Upper lobe of left lung (tissue), 6 donors: ENCODE data around the gene C3orf18. TPM values are rescaled to one million over a fixed set of nuclear protein-coding genes. Genes with fewer than 3 reads are reported as not detected.

Source experiments
- ATAC-seq, 2 donors: fragments of 200-7000 bp; cut with Tn5 transposase; one replicate each; pipeline ENCODE4 v1.9.1; 2022; ENCODE audit warnings: mild to moderate bottlenecking in 2 of 2, moderate library complexity in 2 of 2; ENCODE audit not compliant: low FRiP score in 2 of 2
- DNase-seq, 2 donors: peaks; one replicate each; pipeline ENCODE4 v3.0.0-alpha.2; 2019 to 2020
- H3K27ac ChIP-seq, 4 donors: fragments of 200-600 bp; sonication (generic); one replicate each; pipeline ENCODE4 v1.5.1; 2016 to 2019
- H3K27me3 ChIP-seq, 4 donors: fragments of 200-600 bp; sonication (generic); one replicate each; pipeline ENCODE4 v1.5.1; 2017 to 2019
- H3K36me3 ChIP-seq, 4 donors: fragments of 200-600 bp; sonication (generic); one replicate each; pipeline ENCODE4 v1.5.1; 2016 to 2019
- H3K4me1 ChIP-seq, 4 donors: fragments of 200-600 bp; sonication (generic); one replicate each; pipeline ENCODE4 v1.5.1; 2018 to 2019
- H3K4me3 ChIP-seq, 4 donors: fragments of 200-600 bp; sonication (generic); one replicate each; pipeline ENCODE4 v1.5.1; 2017 to 2019; ENCODE audit warnings: mild to moderate bottlenecking in 2 of 4, moderate library complexity in 1 of 4
- H3K9me3 ChIP-seq, 4 donors: fragments of 200-600 bp; sonication (generic); one replicate each; pipeline ENCODE4 v1.5.1; 2018 to 2019
- CTCF ChIP-seq, 6 experiments: fragments of 450-650 bp in 4 of 6; fragments of 200-600 bp in 2 of 6; sonication (generic) in 2 of 6; IDR thresholded peaks; one replicate each; pipeline ENCODE4 v1.5.1; 2016 to 2019; ENCODE audit warnings: antibody characterized with exemption in 6 of 6
- EP300 ChIP-seq, 4 donors: sonication (generic); formaldehyde crosslinking; IDR thresholded peaks; one replicate each; pipeline ENCODE4 v1.5.1; 2017; ENCODE audit warnings: antibody characterized with exemption in 4 of 4, control low read depth in 2 of 4
- POLR2A ChIP-seq, 4 donors: fragments of 450-650 bp; IDR thresholded peaks; one replicate each; pipeline ENCODE4 v1.5.1; 2016 to 2017; ENCODE audit warnings: antibody characterized with exemption in 4 of 4, mild to moderate bottlenecking in 2 of 4
- POLR2AphosphoS5 ChIP-seq, 2 donors: sonication (generic); formaldehyde crosslinking; IDR thresholded peaks; one replicate each; pipeline ENCODE4 v1.5.1; 2017; ENCODE audit warnings: antibody characterized with exemption in 2 of 2
- WGBS, 2 donors: methylation state at CpG; one replicate each; pipeline ENCODE4 v1.1.5; 2017 to 2018; 5-methylcytosine and 5-hydroxymethylcytosine counted together
- total RNA-seq, 6 donors: library from RNA; depleted of rRNA in 4 of 6; stranded (reverse); fragments of >200 nt in 4 of 6; gene quantifications; one replicate each; pipeline versions ENCODE4 v1.1.0 to v1.2.1, GENCODE V29; 2016 to 2021
- donor health status: DM: no; HTN: no; CAD: no; lungs with moderate emphysema.
- donor health status: DM: no; HTN: yes; CAD: no; lungs with severe emphysema.

Gene C3orf18
- total RNA-seq, 6 donors from 2014 or later: 4.7 to 7.5 (median 5.7) TPM

GRCh38 chr3:50559702-50560101, 7.8 kb downstream of the C3orf18 start:
- DNase-seq (no peak), ATAC-seq (no peak)
- Histone ChIP-seq H3K4me3 (no peak overlapping the region), H3K27ac (no peak overlapping the region), H3K4me1 (no peaks in the 10 kb centered on the region), H3K9me3 (no peaks in the 10 kb centered on the region), H3K27me3 (no peaks in the 10 kb centered on the region), H3K36me3 (no peaks in the 10 kb centered on the region)
- TF ChIP-seq CTCF (IDR thresholded peaks at IDR 0.05): no peak
- no peak for TF ChIP-seq POLR2A (IDR thresholded peaks at IDR 0.05)
- no peak for TF ChIP-seq POLR2AphosphoS5 (IDR thresholded peaks at IDR 0.05)
- TF ChIP-seq EP300 (IDR thresholded peaks at IDR 0.05): no peak

- TF ChIP-seq POLR2A (IDR thresholded peaks at IDR 0.05) (no peak), EP300 (IDR thresholded peaks at IDR 0.05) (no peak), CTCF (IDR thresholded peaks at IDR 0.05) (no peak), POLR2AphosphoS5 (IDR thresholded peaks at IDR 0.05) (no peak)
- DNase-seq (no peak), ATAC-seq (no peak)
- no peaks in the 10 kb centered on the region for H3K36me3 ChIP-seq
- no peak overlapping the region for H3K27ac ChIP-seq
- no peak overlapping the region for H3K4me3 ChIP-seq
- no peaks in the 10 kb centered on the region for H3K27me3 ChIP-seq
- no peaks in the 10 kb centered on the region for H3K4me1 ChIP-seq
- H3K9me3 ChIP-seq: no peaks in the 10 kb centered on the region
- 68 to 80% methylated on average over 7 of the region's 7 CpGs for WGBS, 2 donors
Observed at GRCh38 chr3:50557915-50558314, 9.6 kb downstream of the C3orf18 start.

- Histone ChIP-seq H3K4me1 (no peaks in the 10 kb centered on the region), H3K36me3 (no peaks in the 10 kb centered on the region), H3K27ac (no peak overlapping the region), H3K4me3 (no peak overlapping the region), H3K9me3 (no peaks in the 10 kb centered on the region), H3K27me3 (no peaks in the 10 kb centered on the region)
- TF ChIP-seq POLR2A (IDR thresholded peaks at IDR 0.05) (no peak), POLR2AphosphoS5 (IDR thresholded peaks at IDR 0.05) (no peak), EP300 (IDR thresholded peaks at IDR 0.05) (no peak), CTCF (IDR thresholded peaks at IDR 0.05) (no peak)
- ATAC-seq: no peak
- 74 to 80% methylated on average over 4 to 8 of the region's 8 CpGs for WGBS, 2 donors
- no peak for DNase-seq
Observed at GRCh38 chr3:50557106-50557505, 10.4 kb downstream of the C3orf18 start.

GRCh38 chr3:50554553-50554952, 13.0 kb downstream of the C3orf18 start:
- Histone ChIP-seq H3K27ac (no peak overlapping the region), H3K4me3 (no peak overlapping the region), H3K9me3 (no peaks in the 10 kb centered on the region), H3K27me3 (no peaks in the 10 kb centered on the region), H3K36me3 (no peaks in the 10 kb centered on the region), H3K4me1 (no peaks in the 10 kb centered on the region)
- no peak for TF ChIP-seq CTCF (IDR thresholded peaks at IDR 0.05)
- no peak for TF ChIP-seq EP300 (IDR thresholded peaks at IDR 0.05)
- no peak for TF ChIP-seq POLR2A (IDR thresholded peaks at IDR 0.05)
- TF ChIP-seq POLR2AphosphoS5 (IDR thresholded peaks at IDR 0.05): no peak
- WGBS, 2 donors: 82 to 100% methylated on average over 1 to 5 of the region's 5 CpGs
- ATAC-seq (no peak), DNase-seq (no peak)

- ATAC-seq: no peak
Observed at GRCh38 chr3:50552598-50552997, 14.9 kb downstream of the C3orf18 start.

More at GRCh38 chr3:50552598-50552997, 14.9 kb downstream of the C3orf18 start:
- peak in 1 of 2 donors; percentile 55 for DNase-seq
- H3K9me3 ChIP-seq: no peaks in the 10 kb centered on the region
- H3K4me3 ChIP-seq: no peak overlapping the region
- WGBS, 2 donors: 78 to 81% methylated on average over 6 to 9 of the region's 9 CpGs
- no peaks in the 10 kb centered on the region for H3K36me3 ChIP-seq
- no peak for TF ChIP-seq EP300 (IDR thresholded peaks at IDR 0.05)
- no peak for TF ChIP-seq POLR2A (IDR thresholded peaks at IDR 0.05)
- TF ChIP-seq CTCF (IDR thresholded peaks at IDR 0.05): no peak
- no peak for TF ChIP-seq POLR2AphosphoS5 (IDR thresholded peaks at IDR 0.05)
- H3K27ac ChIP-seq: no peak overlapping the region
- H3K27me3 ChIP-seq: no peaks in the 10 kb centered on the region
- H3K4me1 ChIP-seq: no peaks in the 10 kb centered on the region
